Measurements from ENCODE around the gene VAT1L.

The VAT1L gene

GRCh38 chr16:77877712-77878347 is 89.5 kb downstream of the VAT1L start:
- Mint-ChIP-seq H3K36me3 (ENCODE audit: low read depth) (no peaks in the 10 kb centered on the region), H3K27ac (no peak overlapping the region), H3K9me3 (no peaks in the 10 kb centered on the region), H3K27me3 (ENCODE audit: low read depth, poor library complexity) (no peaks in the 10 kb centered on the region), H3K4me1 (peaks cover 8% of the 10 kb centered on the region), H3K4me3 (no peak overlapping the region)
- DNase-seq, result no peak
- TF ChIP-seq, protein P1, sequence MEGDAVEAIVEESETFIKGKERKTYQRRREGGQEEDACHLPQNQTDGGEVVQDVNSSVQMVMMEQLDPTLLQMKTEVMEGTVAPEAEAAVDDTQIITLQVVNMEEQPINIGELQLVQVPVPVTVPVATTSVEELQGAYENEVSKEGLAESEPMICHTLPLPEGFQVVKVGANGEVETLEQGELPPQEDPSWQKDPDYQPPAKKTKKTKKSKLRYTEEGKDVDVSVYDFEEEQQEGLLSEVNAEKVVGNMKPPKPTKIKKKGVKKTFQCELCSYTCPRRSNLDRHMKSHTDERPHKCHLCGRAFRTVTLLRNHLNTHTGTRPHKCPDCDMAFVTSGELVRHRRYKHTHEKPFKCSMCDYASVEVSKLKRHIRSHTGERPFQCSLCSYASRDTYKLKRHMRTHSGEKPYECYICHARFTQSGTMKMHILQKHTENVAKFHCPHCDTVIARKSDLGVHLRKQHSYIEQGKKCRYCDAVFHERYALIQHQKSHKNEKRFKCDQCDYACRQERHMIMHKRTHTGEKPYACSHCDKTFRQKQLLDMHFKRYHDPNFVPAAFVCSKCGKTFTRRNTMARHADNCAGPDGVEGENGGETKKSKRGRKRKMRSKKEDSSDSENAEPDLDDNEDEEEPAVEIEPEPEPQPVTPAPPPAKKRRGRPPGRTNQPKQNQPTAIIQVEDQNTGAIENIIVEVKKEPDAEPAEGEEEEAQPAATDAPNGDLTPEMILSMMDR (IDR thresholded peaks at IDR 0.05), result no peak

GRCh38 chr16:77881355-77882030 is 93.1 kb downstream of the VAT1L start:
- DNase-seq, result no peak
- TF ChIP-seq, protein P1 (IDR thresholded peaks at IDR 0.05), result no peak
- H3K36me3 Mint-ChIP-seq (ENCODE audit: low read depth), result no peaks in the 10 kb centered on the region

GRCh38 chr16:77882358-77882757 is 94.0 kb downstream of the VAT1L start:
- no peaks in the 10 kb centered on the region for H3K36me3 Mint-ChIP-seq (ENCODE audit: low read depth)
- H3K27ac Mint-ChIP-seq, result peak overlapping the region; percentile 88
- no peaks in the 10 kb centered on the region for H3K9me3 Mint-ChIP-seq
- TF ChIP-seq, protein P1 (IDR thresholded peaks at IDR 0.05), result no peak
- no peak overlapping the region for H3K4me3 Mint-ChIP-seq
- H3K4me1 Mint-ChIP-seq, result peaks cover 8% of the 10 kb centered on the region
- DNase-seq, result no peak
- H3K27me3 Mint-ChIP-seq (ENCODE audit: low read depth, poor library complexity), result peaks cover 10% of the 10 kb centered on the region

More at GRCh38 chr16:77881355-77882030, 93.1 kb downstream of the VAT1L start:
- Mint-ChIP-seq H3K27me3 (ENCODE audit: low read depth, poor library complexity) (peaks cover 4% of the 10 kb centered on the region), H3K4me3 (no peak overlapping the region), H3K27ac (peak overlapping the region; percentile 88), H3K4me1 (peaks cover 8% of the 10 kb centered on the region), H3K9me3 (no peaks in the 10 kb centered on the region)

DNA sequence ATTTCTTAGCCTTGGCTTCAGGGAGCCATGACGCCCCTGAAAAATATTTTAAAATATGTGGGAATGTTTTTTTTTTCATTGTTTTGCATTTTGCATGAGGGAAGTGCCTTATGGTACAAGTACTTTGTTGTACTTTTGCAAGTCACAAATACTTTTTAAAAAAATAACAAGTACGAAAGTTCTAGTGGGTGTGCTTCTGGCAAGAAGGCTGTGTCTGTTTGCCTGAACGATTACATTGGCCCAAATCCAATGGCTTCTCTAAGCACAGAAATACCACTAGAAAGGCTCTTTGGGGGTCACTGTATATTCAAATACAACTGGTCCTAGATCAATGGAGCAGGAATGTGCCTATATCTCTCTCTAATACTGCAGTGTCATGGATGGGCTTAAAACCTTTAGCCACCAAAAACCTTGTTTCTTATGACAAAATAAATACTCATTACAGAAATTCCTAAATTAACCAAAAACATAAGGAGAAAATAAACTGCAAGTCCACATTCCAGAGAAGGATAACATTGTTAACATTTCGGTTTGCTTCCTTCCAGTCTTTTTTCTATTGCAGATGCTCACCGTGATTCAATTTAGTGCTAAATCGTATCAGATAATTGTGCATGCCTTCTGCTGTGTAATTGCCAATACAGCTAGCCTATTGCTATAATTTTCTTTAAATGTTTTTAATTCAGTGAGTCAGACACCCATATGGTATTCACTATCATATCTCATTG is 97.4 kb downstream of the VAT1L start:
- no peak for DNase-seq
- Mint-ChIP-seq H3K9me3 (no peaks in the 10 kb centered on the region), H3K36me3 (ENCODE audit: low read depth) (no peaks in the 10 kb centered on the region), H3K4me3 (no peak overlapping the region), H3K4me1 (peaks cover 8% of the 10 kb centered on the region), H3K27ac (no peak overlapping the region), H3K27me3 (ENCODE audit: low read depth, poor library complexity) (peaks cover 13% of the 10 kb centered on the region)
- TF ChIP-seq, protein P1 (IDR thresholded peaks at IDR 0.05), result no peak

DNA sequence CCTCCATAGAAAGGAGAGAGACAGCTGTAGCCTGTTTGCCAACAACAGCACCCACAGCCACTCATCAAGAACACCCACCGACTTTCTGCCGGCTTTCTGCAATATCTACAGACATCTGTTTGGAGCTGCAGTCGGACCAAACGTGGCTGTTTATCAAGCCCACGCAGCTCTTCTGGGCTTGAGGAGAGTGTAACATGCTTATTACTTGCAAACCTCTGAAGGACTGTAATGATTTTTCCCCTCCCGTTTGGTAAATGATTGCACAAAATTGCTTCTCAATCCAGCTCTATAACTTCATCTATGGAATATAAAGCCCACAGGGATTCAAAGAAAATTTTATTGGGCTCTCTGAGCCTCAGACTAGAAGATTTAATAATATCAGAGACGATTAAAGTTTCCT is 100.5 kb downstream of the VAT1L start:
- Mint-ChIP-seq H3K27me3 (ENCODE audit: low read depth, poor library complexity) (peaks cover 14% of the 10 kb centered on the region), H3K4me3 (no peak overlapping the region), H3K36me3 (ENCODE audit: low read depth) (no peaks in the 10 kb centered on the region), H3K4me1 (peaks cover under 1% of the 10 kb centered on the region), H3K9me3 (no peaks in the 10 kb centered on the region), H3K27ac (no peak overlapping the region)
- TF ChIP-seq, protein P1 (IDR thresholded peaks at IDR 0.05), result no peak
- no peak for DNase-seq
